HG03378 (cell line): Measurements from ENCODE around the gene ASB18.

Source experiments
- ATAC-seq: cut with Tn5 transposase; IDR thresholded peaks from one replicate; pipeline ENCODE4 v1.9.1; 2021; ENCODE audit warnings: mild to moderate bottlenecking, moderate library complexity; ENCODE audit not compliant: unreplicated experiment

The ASB18 gene

DNA sequence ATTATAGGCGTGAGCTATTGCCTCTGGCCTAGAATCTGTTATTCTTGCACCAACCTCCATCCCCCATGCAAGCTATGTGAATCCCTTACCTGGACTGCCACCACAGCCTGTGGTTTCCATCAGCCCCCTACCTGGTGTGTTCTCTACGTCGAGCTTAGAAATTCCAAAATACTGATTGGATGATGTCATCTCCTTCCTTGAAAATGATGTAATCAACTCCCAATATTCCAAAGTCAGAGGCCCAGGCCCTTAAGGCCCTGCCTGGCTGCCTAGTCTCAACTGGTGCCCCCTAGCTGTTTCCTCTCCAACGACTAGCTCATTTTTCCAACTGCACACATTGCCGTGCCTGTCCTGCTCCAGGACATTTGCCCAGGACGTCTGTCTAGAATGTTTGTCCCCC, 54.7 kb downstream of the ASB18 start:
- ATAC-seq, result no peak

DNA sequence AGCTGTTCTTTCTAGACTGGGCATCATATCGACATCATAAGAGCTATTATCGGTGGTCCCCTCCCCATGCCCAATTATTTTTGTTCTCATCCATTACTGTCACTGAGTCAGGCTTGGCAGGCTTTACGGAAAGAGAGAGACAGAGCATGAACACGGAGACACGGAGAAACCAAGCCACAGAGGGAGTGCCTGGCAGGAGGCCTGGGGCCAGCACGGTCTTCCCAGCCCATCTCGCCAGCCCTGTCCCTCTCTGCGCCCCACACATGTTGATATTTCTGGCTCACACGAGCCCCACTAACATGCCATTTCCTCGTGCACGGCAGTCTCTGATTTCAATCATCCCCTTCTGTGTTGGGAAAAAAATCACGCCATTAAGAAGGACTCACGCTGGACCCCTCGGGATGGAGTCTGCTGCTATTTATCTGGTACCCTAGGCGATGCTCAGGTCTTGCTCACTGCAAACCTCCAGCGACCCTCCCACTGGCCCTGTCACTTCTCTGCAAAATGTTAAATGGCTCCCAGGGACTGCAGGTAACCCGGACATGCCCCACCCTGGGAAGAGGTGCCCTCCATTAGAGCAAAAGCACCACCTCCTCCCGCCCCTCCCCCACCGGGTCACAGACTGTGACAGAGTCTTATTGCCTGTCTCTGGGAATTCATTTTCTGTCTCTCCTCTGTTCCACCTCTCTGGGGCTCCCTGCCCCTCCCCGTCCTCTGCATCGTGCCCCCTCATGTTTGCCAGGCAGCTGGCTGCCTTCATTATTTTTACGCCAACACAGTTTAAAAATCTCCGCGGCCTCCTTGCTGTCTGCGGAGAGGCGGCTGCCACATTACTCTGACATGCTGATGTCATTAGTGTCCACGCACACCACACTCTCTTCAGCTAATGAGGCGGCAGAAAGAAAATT, 55.9 kb downstream of the ASB18 start:
- no peak for ATAC-seq

DNA sequence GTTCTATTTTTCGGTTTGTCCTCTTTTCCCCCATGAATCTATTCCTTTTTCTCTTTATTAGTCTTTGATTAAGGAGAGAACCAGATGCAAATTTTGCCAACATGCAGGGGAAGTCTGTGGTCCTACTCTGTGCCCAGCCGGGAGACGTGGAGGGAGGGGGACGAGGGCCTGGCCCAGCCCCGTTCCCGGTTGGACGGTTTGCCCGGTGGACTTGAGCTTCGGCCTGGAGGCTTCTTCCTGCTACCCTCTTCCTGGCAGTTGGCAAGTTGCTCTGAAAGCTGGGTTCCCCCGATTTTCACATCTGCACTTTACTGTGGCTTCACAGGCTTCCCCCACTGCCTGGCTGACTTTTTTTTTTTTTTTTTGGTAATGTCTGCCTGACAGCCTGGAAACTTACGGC, 56.7 kb downstream of the ASB18 start:
- no peak for ATAC-seq

DNA sequence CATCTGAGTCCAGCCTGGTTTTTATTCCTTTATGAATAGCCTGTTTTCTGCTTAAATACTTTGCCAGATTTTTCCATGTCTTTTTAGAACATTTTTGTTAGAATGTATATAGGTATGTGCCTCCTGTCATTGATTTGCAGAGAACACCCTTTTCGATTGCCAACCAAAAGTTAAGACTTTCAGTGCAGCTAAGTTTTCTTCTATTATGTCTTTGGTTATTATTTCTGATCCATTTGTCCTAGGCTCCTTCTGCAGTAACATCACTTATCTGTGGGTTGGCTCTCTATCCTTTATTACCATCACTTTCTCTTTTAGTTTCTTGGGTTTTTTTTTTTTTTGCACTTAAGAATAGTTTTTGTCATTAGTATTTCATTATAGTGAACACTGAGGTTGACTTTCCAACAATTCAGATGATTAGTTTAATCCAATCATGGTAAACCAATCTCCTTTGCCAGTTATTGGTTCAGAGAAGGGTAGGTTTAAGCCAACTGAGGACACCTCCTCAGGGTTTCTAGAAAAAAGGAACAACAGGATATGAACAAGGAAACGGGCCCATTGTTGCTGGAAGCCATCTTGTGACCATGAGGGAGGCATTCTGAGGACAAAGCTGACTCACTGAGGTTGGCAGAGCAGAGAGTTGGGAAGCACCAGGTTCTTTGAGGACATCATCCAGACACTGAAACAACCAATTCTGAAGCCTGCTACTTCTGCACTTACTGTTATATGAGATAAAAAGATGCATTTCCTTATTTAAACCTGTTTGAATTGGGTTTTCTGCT, 58.1 kb downstream of the ASB18 start:
- no peak for ATAC-seq

DNA sequence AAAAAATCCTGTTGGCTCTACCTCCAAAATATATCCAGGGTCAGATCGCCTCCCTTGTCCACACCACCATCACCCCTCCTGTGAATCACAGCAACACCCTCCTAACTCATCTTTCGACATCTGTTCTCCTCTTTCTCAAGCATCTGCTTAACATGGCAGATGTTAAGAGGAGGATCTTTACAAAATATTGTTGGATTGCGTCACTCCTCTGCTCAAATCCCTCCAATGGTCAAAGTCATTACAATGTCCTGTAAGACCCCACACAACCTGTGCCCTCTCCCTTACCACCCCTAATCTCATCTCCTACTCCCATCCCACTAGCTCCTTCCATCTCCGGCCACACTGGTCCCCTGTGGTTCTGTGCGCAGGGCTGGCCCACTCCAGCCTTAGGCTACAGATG, 59.3 kb downstream of the ASB18 start:
- no peak for ATAC-seq

DNA sequence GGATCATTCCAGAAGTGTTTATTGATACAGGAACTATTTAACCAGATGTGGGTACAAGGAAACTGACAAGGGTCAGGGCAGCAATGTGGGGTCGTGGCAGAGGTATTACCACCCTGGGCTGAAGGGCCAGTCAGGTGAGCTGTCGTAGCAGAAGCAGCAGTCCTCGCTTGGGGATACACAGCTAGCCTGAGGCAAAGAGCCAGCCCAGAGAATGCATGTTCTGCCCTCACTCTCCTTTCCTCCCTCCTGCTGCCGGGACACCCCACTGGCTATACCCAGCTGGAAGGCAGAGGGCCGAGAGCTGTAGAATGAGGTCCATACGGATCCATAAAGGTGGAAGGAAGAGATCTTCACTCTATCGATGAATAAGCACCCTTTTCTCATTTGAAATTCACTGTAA, 63.8 kb downstream of the ASB18 start:
- no peak for ATAC-seq

DNA sequence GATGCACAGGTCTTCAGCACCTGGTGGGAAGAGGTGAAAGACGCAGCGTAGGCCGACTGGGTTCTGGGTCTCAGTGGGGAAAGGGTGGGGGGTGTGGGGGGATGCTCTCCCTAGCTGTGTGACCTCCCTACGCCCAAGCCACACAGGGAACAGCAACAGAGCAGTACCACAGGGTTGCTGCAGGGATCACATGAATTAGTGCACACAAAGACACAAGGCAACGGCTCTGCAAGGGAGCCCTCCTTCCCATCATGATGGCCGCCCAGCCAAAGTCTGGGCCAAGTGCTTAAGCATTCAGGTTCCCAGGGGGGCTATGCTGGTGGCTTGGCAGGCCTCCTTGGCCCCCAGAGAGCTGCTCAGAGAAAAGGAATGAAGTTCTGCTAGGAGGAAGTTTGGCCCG, 67.8 kb downstream of the ASB18 start:
- no peak for ATAC-seq

DNA sequence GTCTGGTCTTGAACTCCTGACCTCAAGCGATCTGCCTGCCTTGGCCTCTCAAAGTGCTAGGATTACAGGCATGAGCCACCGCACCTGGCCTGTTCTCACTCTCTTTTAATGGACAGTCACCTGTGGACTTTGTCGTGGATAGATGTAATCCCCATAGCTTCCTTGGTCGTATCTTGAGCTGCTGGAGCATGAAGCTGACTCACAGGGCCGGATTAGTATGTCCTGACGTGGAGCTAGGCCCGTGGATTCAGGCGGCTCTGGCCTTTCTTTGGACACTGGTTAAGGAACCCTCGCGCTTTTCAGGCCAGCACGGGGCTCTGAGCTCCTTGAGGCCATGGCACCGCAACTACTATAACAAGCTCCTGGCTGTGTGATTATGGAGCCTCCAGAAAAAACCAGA, 68.5 kb downstream of the ASB18 start:
- no peak for ATAC-seq

DNA sequence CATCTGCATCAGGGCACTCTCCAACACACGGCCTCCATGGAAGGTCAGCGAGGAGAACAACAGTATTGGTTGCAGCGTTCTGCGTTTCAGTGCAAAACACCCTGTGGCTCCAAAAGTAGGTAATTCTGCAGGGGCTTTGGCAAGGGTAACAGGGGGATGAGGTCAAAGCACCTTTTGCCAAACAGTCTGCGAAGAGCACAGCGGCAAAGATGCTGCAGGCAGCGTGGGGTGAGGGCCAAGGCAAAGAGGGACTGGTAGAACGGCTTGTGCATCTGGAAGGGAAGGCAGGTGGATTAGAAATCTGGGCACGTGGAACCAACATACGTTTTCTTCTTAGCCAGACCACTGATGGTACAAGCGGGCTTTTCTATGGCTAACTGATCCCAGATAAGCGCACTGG, 69.4 kb downstream of the ASB18 start:
- ATAC-seq, result no peak

DNA sequence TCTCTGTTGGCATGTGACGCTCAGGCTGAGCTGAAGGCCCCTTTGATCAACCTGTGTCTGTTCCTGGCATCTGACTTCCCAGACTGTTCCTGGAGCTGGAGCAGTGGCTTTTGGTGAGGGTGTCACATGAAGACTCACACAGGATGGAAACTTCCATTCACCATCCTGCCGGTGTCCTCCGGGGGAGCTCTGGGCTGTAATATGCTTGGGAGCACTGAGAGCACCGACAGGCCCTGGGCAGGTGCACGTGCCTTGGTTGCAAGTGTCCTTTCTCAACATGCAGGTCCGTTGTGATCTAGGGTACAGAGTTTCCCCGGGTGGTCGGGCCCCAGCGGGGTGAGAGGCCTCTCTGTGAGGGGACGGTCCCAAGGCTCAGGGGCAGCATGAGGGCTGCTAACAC, 71.2 kb downstream of the ASB18 start:
- ATAC-seq, result no peak

DNA sequence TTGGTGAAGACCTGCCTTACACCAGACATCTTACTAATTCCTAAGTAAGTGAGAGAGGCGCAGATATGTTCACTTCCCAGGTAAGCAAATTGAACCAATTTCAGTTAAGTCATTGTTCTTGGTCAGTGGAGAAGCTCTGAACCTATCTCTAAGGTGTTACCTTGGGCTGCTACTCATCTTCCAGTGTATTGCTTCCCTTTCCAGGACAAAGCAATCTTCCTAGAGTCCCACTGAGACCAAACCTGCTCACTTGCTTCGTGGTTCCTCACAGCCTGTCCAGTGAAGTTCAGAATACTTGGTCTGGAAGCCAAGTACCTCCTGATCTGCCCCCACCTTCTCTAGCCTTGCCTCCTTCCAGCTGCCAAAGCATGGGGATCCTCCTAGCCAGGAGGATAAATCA, 73.5 kb downstream of the ASB18 start:
- no peak for ATAC-seq

DNA sequence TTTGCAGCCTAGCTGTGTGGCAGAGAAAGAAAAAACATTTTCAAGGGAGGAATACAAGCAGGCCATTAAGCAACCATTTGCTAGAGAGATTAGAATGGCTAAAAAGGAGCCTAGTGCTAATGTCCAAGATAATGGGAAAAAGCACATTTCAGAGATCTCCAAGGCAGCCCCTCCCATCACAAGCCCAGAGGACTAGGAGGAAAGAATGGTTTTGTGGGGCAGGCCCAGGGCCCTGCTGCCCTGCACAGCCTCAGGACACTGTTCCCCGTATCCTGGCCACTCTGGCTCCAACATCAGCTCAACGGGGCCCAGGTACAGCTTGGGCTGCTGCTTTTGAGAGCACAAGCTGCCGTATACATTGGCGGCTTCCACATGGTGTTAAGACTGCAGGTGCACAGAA, 79.5 kb downstream of the ASB18 start:
- no peak for ATAC-seq

DNA sequence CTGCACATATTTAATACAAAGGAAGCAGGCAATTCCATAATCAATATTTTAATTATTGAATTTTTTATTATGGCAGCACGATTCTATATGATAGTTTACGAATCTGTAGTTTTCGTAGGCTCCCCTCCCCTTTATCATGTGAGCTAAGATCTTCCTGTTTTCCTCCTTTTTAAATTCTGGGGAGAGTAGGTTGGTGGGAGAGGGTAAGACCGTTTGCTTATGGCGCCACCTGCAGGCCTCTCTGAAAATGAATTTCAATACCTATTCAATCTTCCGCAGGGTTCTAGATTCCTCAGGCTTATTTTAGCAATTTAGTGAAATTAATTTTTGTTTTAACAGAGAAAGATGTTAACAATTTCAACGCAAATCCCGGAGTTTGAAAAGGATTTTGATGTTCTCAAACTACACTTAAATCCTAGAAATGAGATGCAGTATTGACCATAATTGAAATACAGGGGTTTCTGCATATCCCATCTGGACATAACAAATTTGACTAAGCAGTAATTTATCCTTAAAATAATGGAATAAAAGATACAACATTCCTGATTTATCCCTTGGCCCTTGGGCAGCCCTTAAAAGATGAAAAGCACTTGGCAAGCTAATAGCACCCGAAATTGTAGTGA, 83.3 kb downstream of the ASB18 start:
- no peak for ATAC-seq

DNA sequence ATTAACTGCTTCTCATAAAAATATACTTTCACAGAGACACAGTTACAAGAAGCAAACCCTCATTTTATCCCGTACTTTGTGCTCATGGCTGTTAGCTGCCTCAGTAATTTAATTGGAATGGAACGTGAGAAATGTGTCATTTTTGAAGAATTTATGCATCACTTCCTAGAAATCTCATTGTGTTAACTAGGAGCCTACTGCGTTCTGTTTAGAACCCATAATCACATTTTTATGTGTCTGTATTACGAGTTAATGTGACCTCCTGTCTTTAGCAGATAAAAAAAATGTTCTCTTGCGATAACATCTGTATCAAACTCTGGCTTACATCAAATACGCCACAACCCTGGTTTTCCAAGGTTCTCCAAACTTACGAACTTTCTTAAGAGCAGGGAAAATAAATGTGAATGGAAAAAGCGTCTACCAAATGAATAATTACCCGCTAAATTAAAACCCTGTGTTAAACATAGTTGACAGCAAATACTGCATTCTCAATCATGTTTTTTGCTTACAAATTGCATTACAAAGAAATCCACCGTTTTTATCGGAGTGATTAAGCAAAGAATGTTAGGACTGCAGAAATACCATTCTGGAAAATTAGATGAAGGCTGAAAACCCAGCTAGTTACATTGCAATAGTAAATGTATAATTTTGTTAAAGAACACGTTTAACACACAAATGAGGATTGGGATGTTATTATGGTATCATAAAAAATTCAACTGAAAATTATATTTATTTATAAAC, 84.0 kb downstream of the ASB18 start:
- no peak for ATAC-seq

DNA sequence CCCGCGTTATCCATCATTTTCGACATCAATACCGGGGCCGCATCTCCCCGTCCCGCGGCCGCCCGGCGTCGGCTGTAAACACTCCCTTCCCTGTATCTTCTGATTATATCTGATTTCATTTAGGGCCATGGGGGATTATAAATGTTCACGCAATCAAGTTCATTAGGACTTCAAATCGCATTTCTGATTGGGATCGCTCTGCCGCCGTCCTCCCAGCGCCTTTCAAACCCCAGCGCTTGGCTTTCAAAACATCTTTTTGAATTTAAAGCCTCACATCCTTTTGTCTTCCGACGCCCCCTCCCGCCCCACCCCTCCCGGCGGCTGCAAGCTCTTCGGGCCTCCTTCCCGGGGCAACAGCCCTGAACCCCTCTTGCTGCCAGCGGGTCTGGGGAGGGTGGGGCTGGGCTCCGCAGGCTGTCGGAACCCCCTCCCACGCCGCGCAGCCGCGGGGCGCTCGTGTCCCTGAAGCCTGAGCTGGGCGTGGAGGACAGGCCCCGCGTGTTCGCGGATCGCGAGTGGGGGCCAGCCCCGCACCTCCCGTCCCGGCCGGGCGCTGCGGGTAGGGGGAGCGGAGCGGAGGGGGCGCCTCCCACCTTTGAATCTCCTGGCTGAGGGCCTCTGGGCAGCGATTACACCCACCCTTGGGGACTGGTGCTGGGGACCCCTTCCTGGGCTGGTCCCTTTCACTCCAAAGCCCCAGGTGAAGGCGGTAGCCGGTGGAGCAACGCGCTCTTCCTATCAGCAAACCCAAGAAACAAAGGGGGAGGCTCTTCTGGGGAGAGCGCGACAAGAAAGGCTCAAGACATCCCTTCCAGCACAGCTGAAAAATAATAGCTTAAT, 84.8 kb downstream of the ASB18 start:
- no peak for ATAC-seq

DNA sequence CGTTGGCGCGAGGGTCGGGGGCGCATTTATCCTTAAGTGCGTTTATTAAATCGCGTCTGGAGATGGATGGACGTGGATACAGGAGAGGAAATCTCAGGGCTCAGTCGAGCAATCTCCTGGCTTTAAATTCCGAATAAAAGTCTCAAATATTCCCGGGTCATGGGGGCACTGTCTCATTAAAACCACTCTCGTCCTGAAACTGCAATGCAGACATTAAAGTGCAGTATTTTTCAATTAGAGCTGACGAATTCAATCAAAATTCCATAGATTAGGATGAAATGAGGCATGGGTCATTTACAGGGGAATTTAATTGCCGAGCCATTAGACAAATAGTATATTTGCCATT, 85.3 kb downstream of the ASB18 start:
- no peak for ATAC-seq

DNA sequence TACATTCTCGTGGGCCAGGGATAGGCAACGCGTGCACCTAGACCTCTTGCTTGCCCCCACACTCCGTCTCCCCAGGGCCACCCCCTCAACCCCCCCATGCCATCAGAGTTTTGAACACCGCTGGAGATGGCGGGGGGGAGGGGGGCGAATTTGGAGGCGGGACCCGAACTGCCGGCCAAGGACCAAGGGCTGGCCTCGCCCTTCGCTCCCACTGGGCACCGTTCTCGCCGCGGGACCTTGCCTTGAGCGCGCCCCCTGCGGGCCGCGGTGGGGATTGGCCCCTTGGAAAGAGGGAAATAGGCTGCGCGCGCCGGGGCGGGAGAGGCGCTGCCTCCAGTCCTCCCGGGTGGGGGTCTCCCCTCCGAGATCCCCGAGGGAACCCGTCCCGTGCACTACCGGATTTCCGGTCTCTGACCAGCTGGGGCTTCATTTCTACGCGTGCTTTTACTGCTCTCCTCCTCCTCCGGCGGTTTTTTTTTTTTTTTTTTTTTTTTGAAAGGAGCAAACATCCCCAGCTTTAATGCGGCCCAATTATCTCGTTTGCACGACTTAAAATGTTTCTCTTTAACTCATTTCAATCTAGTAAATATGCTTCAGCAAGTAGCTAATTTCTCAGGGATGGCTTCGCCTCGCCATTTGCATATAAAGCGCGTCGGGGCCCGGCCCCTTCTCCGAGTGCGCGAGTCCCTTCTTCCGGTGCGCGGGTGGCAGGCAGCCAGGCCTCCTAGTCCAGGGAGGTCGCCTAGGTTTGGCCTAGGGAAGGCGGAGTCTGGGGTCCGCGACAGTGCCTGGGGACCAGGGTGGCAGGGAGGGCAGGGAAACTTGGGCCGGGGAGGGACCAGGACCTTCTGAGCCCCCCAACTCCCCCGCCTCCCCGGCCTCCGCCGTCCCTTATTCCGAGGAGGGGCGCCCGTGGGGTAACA, 86.0 kb downstream of the ASB18 start:
- no peak for ATAC-seq

DNA sequence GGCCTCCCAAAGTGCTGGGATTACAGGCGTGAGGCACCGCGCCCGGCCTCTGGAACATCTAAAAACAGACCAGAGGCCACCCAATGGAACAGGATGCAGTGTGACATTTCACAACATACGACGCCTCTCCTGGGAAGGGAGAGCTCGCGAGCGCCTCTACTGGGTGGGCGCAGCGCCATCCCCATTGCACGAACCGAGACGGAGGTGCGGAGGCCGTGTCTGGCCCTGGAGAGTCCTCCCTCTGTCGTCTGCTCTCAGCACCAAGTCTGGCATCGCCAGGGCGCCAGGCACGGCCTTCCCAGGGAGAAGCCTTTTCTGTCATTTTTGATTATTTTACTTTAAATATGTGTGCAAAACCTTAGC, 86.6 kb downstream of the ASB18 start:
- no peak for ATAC-seq

DNA sequence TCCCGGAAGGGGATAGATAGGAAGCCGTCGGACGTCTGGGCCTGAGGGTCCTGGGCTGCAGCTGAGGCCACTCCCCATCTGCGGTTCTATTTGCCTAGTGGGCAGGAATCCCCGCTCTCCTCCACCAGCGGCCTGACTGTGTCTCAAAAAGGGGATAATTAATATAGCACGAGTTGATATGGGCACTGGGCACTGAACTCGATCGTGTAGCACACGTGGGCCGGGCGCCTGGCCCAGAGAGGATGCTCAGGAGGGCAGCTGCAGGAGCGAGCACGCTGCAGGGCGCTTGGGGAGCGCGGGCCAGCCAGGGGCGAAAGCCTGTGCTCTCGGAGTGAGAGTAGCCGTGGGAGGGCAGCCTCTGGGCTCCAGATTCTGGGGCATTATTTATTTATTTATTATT, 87.3 kb downstream of the ASB18 start:
- ATAC-seq, result no peak
